ENCODE results near the gene AMBRA1. TPM values are rescaled to one million over a fixed set of nuclear protein-coding genes. Genes with fewer than 3 reads are reported as not detected.

The AMBRA1 gene
- total RNA-seq, 3 donors from 2014 or later, result 32.5 to 38.9 (median 34.1) TPM

GRCh38 chr11:46458491-46458890 is 135.3 kb downstream of the AMBRA1 start:
- H3K4me3 ChIP-seq, result no peak overlapping the region
- no peaks in the 10 kb centered on the region for H3K36me3 ChIP-seq
- no peaks in the 10 kb centered on the region for H3K27me3 ChIP-seq
- no peaks in the 10 kb centered on the region for H3K4me1 ChIP-seq
- H3K27ac ChIP-seq, result no peak overlapping the region
- no peak for TF ChIP-seq CTCF (IDR thresholded peaks at IDR 0.05)
- no peak for TF ChIP-seq POLR2AphosphoS5 (IDR thresholded peaks at IDR 0.05)
- no peak for TF ChIP-seq POLR2A (IDR thresholded peaks at IDR 0.05)
- no peak for DNase-seq (ENCODE audit: low spot score in 2 of 2)
- intact Hi-C loops (cut with DNase I; ENCODE audit: low total_unique reads), result no loop called here
- H3K9me3 ChIP-seq, result no peaks in the 10 kb centered on the region

GRCh38 chr11:46457659-46458424 is 136.0 kb downstream of the AMBRA1 start:
- intact Hi-C loops (cut with DNase I; ENCODE audit: low total_unique reads), result loop anchor here (2.0 kb wide), 1 partner anchor 75 kb away; no protein-coding TSS in a partner anchor
- Histone ChIP-seq H3K27me3 (no peaks in the 10 kb centered on the region), H3K9me3 (no peaks in the 10 kb centered on the region), H3K4me1 (no peaks in the 10 kb centered on the region), H3K4me3 (no peak overlapping the region), H3K36me3 (no peaks in the 10 kb centered on the region), H3K27ac (no peak overlapping the region)
- TF ChIP-seq CTCF (IDR thresholded peaks at IDR 0.05) (no peak), POLR2A (IDR thresholded peaks at IDR 0.05) (no peak), POLR2AphosphoS5 (IDR thresholded peaks at IDR 0.05) (no peak)
- DNase-seq (ENCODE audit: low spot score in 2 of 2), result no peak

- no peak for TF ChIP-seq CTCF (IDR thresholded peaks at IDR 0.05)
- no peak for TF ChIP-seq POLR2AphosphoS5 (IDR thresholded peaks at IDR 0.05)
- TF ChIP-seq POLR2A (IDR thresholded peaks at IDR 0.05), result no peak
- Histone ChIP-seq H3K9me3 (no peaks in the 10 kb centered on the region), H3K4me3 (no peak overlapping the region), H3K36me3 (no peaks in the 10 kb centered on the region), H3K4me1 (no peaks in the 10 kb centered on the region), H3K27ac (no peak overlapping the region), H3K27me3 (no peaks in the 10 kb centered on the region)
- intact Hi-C loops (cut with DNase I; ENCODE audit: low total_unique reads), result loop anchor here (2.0 kb wide), 1 partner anchor 74 kb away; no protein-coding TSS in a partner anchor
- DNase-seq (ENCODE audit: low spot score in 2 of 2), result no peak
These were observed 136.8 kb downstream of the AMBRA1 start for GRCh38 chr11:46457021-46457420.

- no peaks in the 10 kb centered on the region for H3K36me3 ChIP-seq
- peaks cover 0 to under 1% of the 10 kb centered on the region in 2 donors for H3K4me1 ChIP-seq
- no peak for DNase-seq (ENCODE audit: low spot score in 2 of 2)
- no peak overlapping the region for H3K27ac ChIP-seq
- no peaks in the 10 kb centered on the region for H3K27me3 ChIP-seq
- no peak overlapping the region for H3K4me3 ChIP-seq
- intact Hi-C loops (cut with DNase I; ENCODE audit: low total_unique reads), result loop anchor here (2.0 kb wide), 1 partner anchor 74 kb away; no protein-coding TSS in a partner anchor
- H3K9me3 ChIP-seq, result no peaks in the 10 kb centered on the region
- TF ChIP-seq POLR2A (IDR thresholded peaks at IDR 0.05), result no peak
- no peak for TF ChIP-seq CTCF (IDR thresholded peaks at IDR 0.05)
- TF ChIP-seq POLR2AphosphoS5 (IDR thresholded peaks at IDR 0.05), result no peak
These were observed 137.4 kb downstream of the AMBRA1 start for GRCh38 chr11:46456269-46457001.

GRCh38 chr11:46455834-46456233 is 138.0 kb downstream of the AMBRA1 start:
- no peaks in the 10 kb centered on the region for H3K9me3 ChIP-seq
- DNase-seq (ENCODE audit: low spot score in 2 of 2), result no peak
- intact Hi-C loops (cut with DNase I; ENCODE audit: low total_unique reads), result loop anchor here (2.0 kb wide), 1 partner anchor 73 kb away; no protein-coding TSS in a partner anchor
- H3K27ac ChIP-seq, result no peak overlapping the region
- H3K4me3 ChIP-seq, result no peak overlapping the region
- H3K27me3 ChIP-seq, result no peaks in the 10 kb centered on the region
- no peaks in the 10 kb centered on the region for H3K36me3 ChIP-seq
- H3K4me1 ChIP-seq, result peaks cover 0 to 2% of the 10 kb centered on the region in 2 donors
- TF ChIP-seq POLR2A (IDR thresholded peaks at IDR 0.05), result no peak
- TF ChIP-seq CTCF (IDR thresholded peaks at IDR 0.05), result no peak

Measured in breast epithelium (tissue), 4 donors.